H1 (cell line): Measurements from ENCODE around the gene NR2C2AP. TPM values are rescaled to one million over a fixed set of nuclear protein-coding genes. Genes with fewer than 3 reads are reported as not detected.

Experiments used
- CTCF ChIA-PET: fragments of 300-600 bp; sonication (Branson Sonifier 250); formaldehyde crosslinking; loops from one replicate; lab custom pipeline; 2021; ENCODE audit not compliant: partially characterized antibody; lab: Charles Lee
- POLR2A ChIA-PET: fragments of 300-600 bp; sonication (Branson Sonifier 250); formaldehyde crosslinking; loops from one replicate; lab custom pipeline; 2021; ENCODE audit warnings: inconsistent platforms; ENCODE audit not compliant: partially characterized antibody; lab: Charles Lee
- DNase-seq, 2 experiments: peaks; one replicate each; pipeline versions ENCODE4 v3.0.0 to v3.0.0-alpha.2; 2010 to 2022; ENCODE audit warnings: low spot score in 2 of 2, low read depth in 1 of 2, mixed read lengths in 1 of 2
- FAIRE-seq: peaks from 2 replicates; lab custom pipeline; 2011; peaks lifted over from hg19 to GRCh38; lab: Jason Lieb, UNC
- H2AFZ ChIP-seq: 2 replicates; pipeline ENCODE4 v1.8.1; 2012; ENCODE audit warnings: low read length, inconsistent platforms
- H2AK5ac ChIP-seq: 2 replicates; pipeline ENCODE4 v1.6.1; 2013; ENCODE audit warnings: low read depth, low read length
- H2BK120ac ChIP-seq: replicated peaks from 2 replicates; pipeline ENCODE3; 2013; ENCODE audit warnings: low read depth, low read length, inconsistent platforms
- H2BK12ac ChIP-seq: 2 replicates; pipeline ENCODE4 v1.6.1; 2013; ENCODE audit warnings: low read depth, low read length
- H2BK15ac ChIP-seq: 2 replicates; pipeline ENCODE4 v1.6.1; 2013; ENCODE audit warnings: low read length
- H2BK20ac ChIP-seq: 2 replicates; pipeline ENCODE4 v1.6.1; 2013; ENCODE audit warnings: low read length
- H2BK5ac ChIP-seq: 2 replicates; pipeline ENCODE4 v1.6.1; 2013; ENCODE audit warnings: low read depth, low read length
- H3K14ac ChIP-seq: 2 replicates; pipeline ENCODE4 v1.6.1; 2013; ENCODE audit warnings: inconsistent platforms; ENCODE audit not compliant: insufficient read length
- H3K18ac ChIP-seq: 2 replicates; pipeline ENCODE4 v1.6.1; 2013; ENCODE audit warnings: low read length; ENCODE audit errors: extremely low read depth
- H3K23ac ChIP-seq: 2 replicates; pipeline ENCODE4 v1.6.1; 2013; ENCODE audit warnings: inconsistent platforms; ENCODE audit not compliant: insufficient read length
- H3K23me2 ChIP-seq: 2 replicates; pipeline ENCODE4 v1.6.1; 2013; ENCODE audit warnings: low read depth, low read length
- H3K27ac ChIP-seq: 2 replicates; pipeline ENCODE4 v1.6.1; 2011; ENCODE audit warnings: low read depth, low read length, inconsistent platforms
- H3K27me3 ChIP-seq, 4 experiments: replicated peaks in 1 of 4; 1 replicate in 1 of 4; 2 replicates in 3 of 4; pipeline versions ENCODE4 v1.6.1 to v1.8.1; 2011 to 2013; ENCODE audit warnings: low read length in 3 of 4, mild to moderate bottlenecking in 3 of 4, inconsistent platforms in 2 of 4, mixed read lengths in 2 of 4, moderate library complexity in 1 of 4; ENCODE audit not compliant: control insufficient read depth in 3 of 4, insufficient read depth in 3 of 4; ENCODE audit errors: extremely low read depth in 1 of 4
- H3K36me3 ChIP-seq, 4 experiments: 2 replicates each; pipeline versions ENCODE4 v1.6.1 to v1.8.1; 2011 to 2013; ENCODE audit warnings: mild to moderate bottlenecking in 4 of 4, low read length in 3 of 4, moderate library complexity in 2 of 4, control low read depth in 1 of 4, inconsistent platforms in 1 of 4; ENCODE audit not compliant: insufficient read depth in 4 of 4, control insufficient read depth in 2 of 4
- H3K4ac ChIP-seq: replicated peaks from 2 replicates; pipeline ENCODE3; 2013; ENCODE audit warnings: low read length, low read depth, mixed read lengths, inconsistent platforms; ENCODE audit not compliant: insufficient read length
- H3K4me1 ChIP-seq, 4 experiments: replicated peaks in 1 of 4; 1 replicate in 1 of 4; 2 replicates in 3 of 4; pipeline versions ENCODE4 v1.6.1 to v1.8.1; 2011 to 2013; ENCODE audit warnings: low read length in 3 of 4, inconsistent platforms in 2 of 4, mixed read lengths in 1 of 4; ENCODE audit not compliant: insufficient read depth in 4 of 4, control insufficient read depth in 3 of 4
- H3K4me2 ChIP-seq, 2 experiments: 2 replicates each; pipeline versions ENCODE4 v1.6.1 to v1.8.1; 2011 to 2013; ENCODE audit warnings: low read depth in 2 of 2, low read length in 2 of 2, control low read depth in 1 of 2, inconsistent platforms in 1 of 2, mild to moderate bottlenecking in 1 of 2; ENCODE audit not compliant: insufficient read depth in 1 of 2
- H3K4me3 ChIP-seq, 4 experiments: fragments of 200-600, 300-600 bp in 1 of 4; sonication (generic), shearing (Covaris generic), sonication (Bioruptor Twin) in 1 of 4; 2 replicates each; pipeline versions ENCODE4 v1.5.1 to v1.8.1; 2011 to 2016; ENCODE audit warnings: low read length in 4 of 4, low read depth in 3 of 4, control low read depth in 2 of 4, inconsistent platforms in 2 of 4, mild to moderate bottlenecking in 2 of 4, mixed read lengths in 1 of 4, moderate library complexity in 1 of 4; ENCODE audit not compliant: insufficient read depth in 2 of 4; ENCODE audit errors: extremely low read depth in 1 of 4
- H3K56ac ChIP-seq: replicated peaks from 2 replicates; pipeline ENCODE3; 2013; ENCODE audit warnings: low read depth, mild to moderate bottlenecking, mixed read lengths, low read length, inconsistent platforms; ENCODE audit not compliant: insufficient read length
- H3K79me1 ChIP-seq: 2 replicates; pipeline ENCODE4 v1.6.1; 2013; ENCODE audit warnings: low read depth, low read length, control low read depth
- H3K79me2 ChIP-seq, 2 experiments: 2 replicates each; pipeline versions ENCODE4 v1.6.1 to v1.8.1; 2012 to 2013; ENCODE audit warnings: low read length in 2 of 2, mild to moderate bottlenecking in 2 of 2, inconsistent platforms in 1 of 2; ENCODE audit not compliant: insufficient read depth in 2 of 2, control insufficient read depth in 1 of 2
- H3K9ac ChIP-seq, 4 experiments: replicated peaks in 1 of 4; 1 replicate in 1 of 4; 2 replicates in 3 of 4; pipeline versions ENCODE4 v1.6.1 to v1.8.1; 2011 to 2013; ENCODE audit warnings: low read depth in 3 of 4, low read length in 3 of 4, control low read depth in 2 of 4, mild to moderate bottlenecking in 2 of 4, moderate library complexity in 2 of 4, inconsistent platforms in 1 of 4; ENCODE audit errors: extremely low read depth in 1 of 4
- H3K9me3 ChIP-seq, 2 experiments: 2 replicates each; pipeline versions ENCODE4 v1.6.1 to v1.8.1; 2012 to 2013; ENCODE audit warnings: mild to moderate bottlenecking in 2 of 2, moderate library complexity in 2 of 2, control low read depth in 1 of 2, inconsistent platforms in 1 of 2, low read depth in 1 of 2, low read length in 1 of 2, mixed read lengths in 1 of 2; ENCODE audit not compliant: insufficient read depth in 2 of 2
- H4K20me1 ChIP-seq, 2 experiments: replicated peaks in 1 of 2; 2 replicates each; pipeline versions ENCODE3 to v1.8.1; 2011 to 2013; ENCODE audit warnings: inconsistent platforms in 2 of 2, low read length in 2 of 2, mild to moderate bottlenecking in 1 of 2; ENCODE audit not compliant: insufficient read depth in 2 of 2, control insufficient read depth in 1 of 2
- H4K5ac ChIP-seq: 2 replicates; pipeline ENCODE4 v1.6.1; 2013; ENCODE audit warnings: low read length, low read depth, mixed read lengths, inconsistent platforms; ENCODE audit not compliant: insufficient read length
- H4K8ac ChIP-seq: 2 replicates; pipeline ENCODE4 v1.8.0; 2013; ENCODE audit warnings: mild to moderate bottlenecking, moderate library complexity, low read length, inconsistent platforms; ENCODE audit not compliant: insufficient read depth; ENCODE audit errors: extremely low read depth
- H4K91ac ChIP-seq: replicated peaks from 2 replicates; pipeline ENCODE3; 2013; ENCODE audit warnings: low read length, mixed read lengths, inconsistent platforms; ENCODE audit not compliant: insufficient read length
- BCL11A ChIP-seq, 2 experiments: IDR thresholded peaks; one replicate each; pipeline ENCODE4 v1.6.1; 2011; ENCODE audit warnings: low read depth in 2 of 2, low read length in 2 of 2, mild to moderate bottlenecking in 2 of 2
- NRF1 ChIP-seq: IDR thresholded peaks from 2 replicates; pipeline ENCODE4 v1.6.1; 2011; ENCODE audit warnings: mild to moderate bottlenecking, low read depth, low read length, improper control_type of control experiment
- RNF2 ChIP-seq: fragments of 200-900, 300-1000 bp; sonication (generic); IDR thresholded peaks from 2 replicates; pipeline ENCODE4 v1.7.1; 2016; ENCODE audit warnings: borderline replicate concordance, low read depth, mild to moderate bottlenecking, antibody characterized with exemption, low read length; ENCODE audit not compliant: poor library complexity, severe bottlenecking; ENCODE audit errors: missing control alignments
- SIRT6 ChIP-seq: IDR thresholded peaks from one replicate; pipeline ENCODE4 v1.7.1; 2012; ENCODE audit warnings: low read length, inconsistent platforms
- SP1 ChIP-seq: IDR thresholded peaks from 2 replicates; pipeline ENCODE4 v1.6.1; 2011; ENCODE audit warnings: low read depth, low read length
- TEAD4 ChIP-seq: IDR thresholded peaks from 2 replicates; pipeline ENCODE4 v1.6.1; 2012; ENCODE audit warnings: low read depth, low read length, inconsistent platforms, mixed read lengths
- WGBS, 2 experiments: shearing (Covaris generic) in 1 of 2; methylation state at CpG; one replicate each; pipeline versions ENCODE4 v1.1.6 to v1.1.7; 2013 to 2015; ENCODE audit warnings: low lambda C conversion rate in 2 of 2, mixed read lengths in 2 of 2, inconsistent platforms in 1 of 2, low coverage in 1 of 2, missing lambda C conversion rate in 1 of 2; ENCODE audit not compliant: insufficient replicate concordance in 2 of 2, insufficient coverage in 1 of 2, insufficient read length in 1 of 2; ENCODE audit errors: extremely low coverage in 1 of 2, missing lambda C conversion rate in 1 of 2; 5-methylcytosine and 5-hydroxymethylcytosine counted together
- polyA plus RNA-seq, 7 experiments: library from polyadenylated mRNA; depleted of rRNA in 3 of 7; stranded (reverse) in 5 of 7; unstranded in 2 of 7; fragments of >200 nt in 5 of 7; fragments of 200-250 nt in 2 of 7; gene quantifications; 1 replicate in 5 of 7; 2 replicates in 1 of 7; 4 replicates in 1 of 7; pipeline versions ENCODE4 v1.2.1 to v1.2.3, GENCODE V29; 2011 to 2013; ENCODE audit warnings: missing spikeins in 2 of 7, mixed read lengths in 2 of 7
- total RNA-seq: library from RNA; stranded (reverse); fragmentation: NEBNext Ultra II Directional; extraction: Animal tissue kit (Norgen Biotek cat#: 25700); gene quantifications from 2 replicates; pipeline ENCODE4 v1.2.1, GENCODE V29; 2021

The NR2C2AP gene
- total and polyA plus RNA-seq, 2 of the 8 experiments (the other 6 are each of a cell fraction or from before 2014, with no cell fraction given) = 16.4 to 20.5 TPM

GRCh38 chr19:19212916-19213315 lies 9.7 kb upstream of the NR2C2AP start:
- H3K4ac ChIP-seq = no peak overlapping the region
- H3K4me1 ChIP-seq = peaks cover 0 to 16% (median 10%) of the 10 kb centered on the region in 4 experiments; a peak in 6 of 7 replicates
- no peak overlapping the region for H3K56ac ChIP-seq
- no peak overlapping the region for H4K91ac ChIP-seq
- H2BK12ac ChIP-seq = no peak overlapping the region
- no peaks in the 10 kb centered on the region for H3K79me2 ChIP-seq
- peak overlapping the region; percentile 65 to 85; a peak in 3 of 4 replicates for H3K4me2 ChIP-seq
- no peaks in the 10 kb centered on the region for H3K79me1 ChIP-seq
- no peak overlapping the region for H2BK15ac ChIP-seq
- FAIRE-seq = no peak
- peaks cover 3% of the 10 kb centered on the region; the same call in 1 of the 2 replicates for H3K23me2 ChIP-seq
- no peaks in the 10 kb centered on the region for H3K36me3 ChIP-seq
- TF ChIP-seq RNF2 = peak; percentile 22
- no peak for TF ChIP-seq BCL11A (IDR thresholded peaks at IDR 0.05; ENCODE audit: low read depth in 2 of 2, low read length in 2 of 2)
- no peak for TF ChIP-seq TEAD4
- no peak for TF ChIP-seq NRF1
- no peak for TF ChIP-seq SP1
- TF ChIP-seq SIRT6 = no peak
- TF ChIP-seq, all 59 proteins: peak for 1
- Histone ChIP-seq H3K9me3 (no peaks in the 10 kb centered on the region), H2BK20ac (no peak overlapping the region), H3K23ac (no peak overlapping the region), H4K20me1 (peaks cover 3 to 16% of the 10 kb centered on the region in 2 experiments), H3K9ac (no peak overlapping the region), H3K27me3 (peaks cover 11 to 39% (median 36%) of the 10 kb centered on the region in 4 experiments), H2BK5ac (no peak overlapping the region), H3K14ac (no peak overlapping the region), H4K5ac (no peak overlapping the region), H4K8ac (no peak overlapping the region; the same call in 1 of the 2 replicates), H3K18ac (no peak overlapping the region), H2AK5ac (no peak overlapping the region), H3K4me3 (peak overlapping the region in 1 of 4 experiments; percentile 90; a peak in 4 of 8 replicates), H2BK120ac (no peak overlapping the region), H2AFZ (no peak overlapping the region), H3K27ac (no peak overlapping the region)
- ChIA-PET CTCF (interaction anchor here (1.4 kb wide), 1 partner anchor 12 kb away, joined by 3 read pairs; no protein-coding TSS in a partner anchor), POLR2A (interaction anchor here (1.5 to 7.4 kb wide), 2 partner anchors 9 to 193 kb away, joined by 4 to 45 read pairs; partner anchors contain the start of genes GATAD2A and NR2C2AP)
- 25% methylated on average over 7 of the region's 7 CpGs; no CpG with 5 or more reads in 1 of the 2 experiments for WGBS, 2 experiments
- no peak for DNase-seq
